Naive B cell (primary cell): Measurements from ENCODE around the gene TUBB3. TPM values are rescaled to one million over a fixed set of nuclear protein-coding genes. Genes with fewer than 3 reads are reported as not detected.
"Not testable (repeated sequence)": the region's sequence is repeated elsewhere in the genome, so short reads cannot be mapped to it uniquely, and the experiment has no call there.

Experiments
- ATAC-seq, 2 donors: fragments of 150-1000 bp; cut with Tn5 transposase; 2 replicates each; pipeline ENCODE4 v1.10.0; 2021; ENCODE audit warnings: low read depth in 2 of 2, mild to moderate bottlenecking in 2 of 2, moderate library complexity in 2 of 2
- DNase-seq: peaks from one replicate; pipeline ENCODE4 v3.0.0; 2022
- H3K27ac Mint-ChIP-seq, 6 donors: one replicate each; pipeline ENCODE4 v1.8.0; 2020 to 2022; ENCODE audit warnings: mild to moderate bottlenecking in 6 of 6, mixed read lengths in 6 of 6, moderate library complexity in 5 of 6, inconsistent platforms in 2 of 6
- H3K27me3 Mint-ChIP-seq, 3 donors: one replicate each; pipeline ENCODE4 v1.8.0; 2021 to 2022; ENCODE audit warnings: mixed read lengths in 3 of 3, mild to moderate bottlenecking in 1 of 3
- H3K36me3 Mint-ChIP-seq, 2 donors: one replicate each; pipeline ENCODE4 v1.8.0; 2020 to 2022; ENCODE audit warnings: mixed read lengths in 2 of 2, inconsistent platforms in 1 of 2, mild to moderate bottlenecking in 1 of 2
- H3K4me1 Mint-ChIP-seq, 3 donors: one replicate each; pipeline ENCODE4 v1.8.0; 2020 to 2022; ENCODE audit warnings: mixed read lengths in 3 of 3, inconsistent platforms in 1 of 3, mild to moderate bottlenecking in 1 of 3, moderate library complexity in 1 of 3
- H3K4me3 Mint-ChIP-seq, 8 donors: one replicate each; pipeline ENCODE4 v1.8.0; 2020 to 2022; ENCODE audit warnings: mild to moderate bottlenecking in 8 of 8, mixed read lengths in 8 of 8, moderate library complexity in 8 of 8, inconsistent platforms in 2 of 8
- H3K9me3 Mint-ChIP-seq, 7 donors: one replicate each; pipeline ENCODE4 v1.8.0; 2020 to 2022; ENCODE audit warnings: mixed read lengths in 7 of 7, mild to moderate bottlenecking in 5 of 7, inconsistent platforms in 2 of 7, moderate library complexity in 1 of 7
- polyA plus RNA-seq, 6 donors: library from polyadenylated mRNA; unstranded; fragments of 300-500 nt; fragmentation: Illumina TruSeq; gene quantifications; one replicate each; pipeline ENCODE4 v1.2.3, GENCODE V29; 2021; ENCODE audit warnings: low read depth in 6 of 6

The TUBB3 gene
- polyA plus RNA-seq, 6 donors from 2014 or later: 0.99 to 12.2 (median 5.0) TPM

DNA sequence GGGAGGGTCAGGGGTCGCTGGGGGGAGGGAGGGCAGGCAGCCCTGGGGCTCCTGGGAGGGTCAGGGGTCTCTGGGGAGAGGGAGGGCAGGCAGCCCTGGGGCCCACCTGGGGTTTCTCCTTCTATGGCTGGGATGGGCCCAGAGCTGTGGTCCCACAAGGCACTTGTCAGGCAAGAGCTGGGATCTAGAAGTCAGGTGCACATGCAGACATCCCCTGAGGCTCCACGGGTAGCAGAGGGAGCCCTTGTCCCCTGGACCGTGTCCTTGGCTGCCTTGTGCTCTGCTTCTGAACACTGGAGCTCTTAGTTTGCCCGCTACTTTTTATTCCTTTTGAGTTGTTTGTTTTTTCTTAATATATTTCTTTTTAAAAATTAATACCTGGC, 1.8 kb downstream of the TUBB3 start:
- DNase-seq (no peak), ATAC-seq (no peak)
- H3K27me3 Mint-ChIP-seq: peaks cover 11 to 50% (median 17%) of the 10 kb centered on the region in 3 donors
- no peaks in the 10 kb centered on the region for H3K36me3 Mint-ChIP-seq
- H3K27ac Mint-ChIP-seq: peak overlapping the region in 2 of 6 donors; percentile 69 to 72
- H3K9me3 Mint-ChIP-seq: no peaks in the 10 kb centered on the region
- peak overlapping the region in 6 of 8 donors; percentile 29 to 90 (median 58) for H3K4me3 Mint-ChIP-seq
- peaks cover 14 to 34% (median 30%) of the 10 kb centered on the region in 3 donors for H3K4me1 Mint-ChIP-seq

DNA sequence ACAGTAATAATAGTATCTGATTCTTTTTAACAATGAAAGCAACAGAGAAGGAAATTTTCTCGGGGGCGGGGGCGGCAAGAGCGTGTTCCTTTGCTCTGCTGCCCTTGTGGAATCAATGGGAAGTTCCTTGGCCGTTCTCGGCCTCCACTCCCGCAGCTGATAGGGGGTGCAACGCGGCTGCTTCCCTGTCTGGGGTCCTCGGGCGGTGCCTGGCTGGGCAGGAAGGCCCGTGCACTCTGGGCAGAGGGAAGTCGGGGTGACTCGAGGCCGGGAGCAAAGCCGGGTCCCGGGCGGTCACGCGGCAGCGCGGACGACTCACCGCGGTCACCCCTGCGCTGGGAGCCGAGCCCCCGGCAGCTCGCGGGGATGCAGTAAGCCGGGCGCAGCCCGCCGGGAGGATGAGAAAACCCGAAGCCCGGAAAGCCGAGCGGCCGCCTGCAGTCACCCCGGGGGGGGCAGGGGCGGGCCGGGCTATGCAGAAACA, 2.5 kb downstream of the TUBB3 start:
- Mint-ChIP-seq H3K36me3 (no peaks in the 10 kb centered on the region), H3K9me3 (no peaks in the 10 kb centered on the region), H3K4me3 (peak overlapping the region in 6 of 8 donors; percentile 12 to 90 (median 66)), H3K27me3 (peaks cover 10 to 49% (median 17%) of the 10 kb centered on the region in 3 donors), H3K27ac (no peak overlapping the region), H3K4me1 (peaks cover 13 to 34% (median 27%) of the 10 kb centered on the region in 3 donors)
- DNase-seq (no peak), ATAC-seq (no peak)

DNA sequence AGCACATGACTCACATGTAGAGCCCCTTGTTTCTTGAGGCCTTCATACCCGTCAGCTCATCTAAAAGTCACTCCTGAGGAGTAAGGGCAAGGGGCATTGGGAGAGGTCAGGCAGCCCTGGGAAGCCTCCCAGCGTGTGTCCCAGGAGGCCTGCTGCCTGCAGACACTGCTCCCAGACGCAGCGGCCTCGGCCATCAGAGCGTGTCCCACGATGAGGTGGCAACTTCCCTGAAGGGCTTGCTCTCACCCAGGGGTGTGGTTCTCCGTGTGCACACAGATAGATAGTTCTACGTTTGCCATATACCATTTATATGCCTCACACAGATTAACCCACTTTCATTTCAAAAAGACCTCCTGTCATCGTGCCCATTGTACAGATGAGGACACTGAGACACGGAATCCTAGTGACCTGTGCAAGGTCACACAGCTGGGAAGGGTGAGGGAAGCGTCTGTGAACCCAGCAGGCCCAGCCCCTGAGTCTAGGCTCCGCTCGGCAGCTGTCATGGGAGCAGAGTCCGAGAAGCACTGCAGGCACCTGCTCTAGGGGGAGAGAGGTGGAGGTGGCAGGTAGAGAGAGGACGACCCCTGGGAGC, 8.3 kb downstream of the TUBB3 start:
- H3K9me3 Mint-ChIP-seq: no peaks in the 10 kb centered on the region
- peaks cover 8 to 23% (median 8%) of the 10 kb centered on the region in 3 donors for H3K27me3 Mint-ChIP-seq
- DNase-seq (no peak), ATAC-seq (no peak)
- no peak overlapping the region for H3K27ac Mint-ChIP-seq
- H3K4me3 Mint-ChIP-seq: peak overlapping the region in 2 of 8 donors; percentile 10 to 24
- peaks cover 14 to 18% (median 15%) of the 10 kb centered on the region in 3 donors for H3K4me1 Mint-ChIP-seq
- no peaks in the 10 kb centered on the region for H3K36me3 Mint-ChIP-seq

GRCh38 chr16:89931964-89932363, 8.8 kb downstream of the TUBB3 start:
- DNase-seq (no peak), ATAC-seq (no peak)
- Mint-ChIP-seq H3K36me3 (no peaks in the 10 kb centered on the region), H3K27me3 (peaks cover 8 to 20% (median 8%) of the 10 kb centered on the region in 3 donors), H3K27ac (no peak overlapping the region), H3K4me1 (peaks cover 12 to 13% (median 12%) of the 10 kb centered on the region in 3 donors), H3K9me3 (no peaks in the 10 kb centered on the region), H3K4me3 (no peak overlapping the region)

- H3K36me3 Mint-ChIP-seq, H3K4me3 Mint-ChIP-seq, DNase-seq, ATAC-seq, H3K27ac Mint-ChIP-seq, H3K9me3 Mint-ChIP-seq: not testable (repeated sequence)
- Mint-ChIP-seq H3K27me3 (peaks cover 8 to 22% (median 14%) of the 10 kb centered on the region in 3 donors), H3K4me1 (peaks cover 12 to 13% (median 12%) of the 10 kb centered on the region in 3 donors)
Measured at GRCh38 chr16:89934019-89934418, 10.9 kb downstream of the TUBB3 start.

DNA sequence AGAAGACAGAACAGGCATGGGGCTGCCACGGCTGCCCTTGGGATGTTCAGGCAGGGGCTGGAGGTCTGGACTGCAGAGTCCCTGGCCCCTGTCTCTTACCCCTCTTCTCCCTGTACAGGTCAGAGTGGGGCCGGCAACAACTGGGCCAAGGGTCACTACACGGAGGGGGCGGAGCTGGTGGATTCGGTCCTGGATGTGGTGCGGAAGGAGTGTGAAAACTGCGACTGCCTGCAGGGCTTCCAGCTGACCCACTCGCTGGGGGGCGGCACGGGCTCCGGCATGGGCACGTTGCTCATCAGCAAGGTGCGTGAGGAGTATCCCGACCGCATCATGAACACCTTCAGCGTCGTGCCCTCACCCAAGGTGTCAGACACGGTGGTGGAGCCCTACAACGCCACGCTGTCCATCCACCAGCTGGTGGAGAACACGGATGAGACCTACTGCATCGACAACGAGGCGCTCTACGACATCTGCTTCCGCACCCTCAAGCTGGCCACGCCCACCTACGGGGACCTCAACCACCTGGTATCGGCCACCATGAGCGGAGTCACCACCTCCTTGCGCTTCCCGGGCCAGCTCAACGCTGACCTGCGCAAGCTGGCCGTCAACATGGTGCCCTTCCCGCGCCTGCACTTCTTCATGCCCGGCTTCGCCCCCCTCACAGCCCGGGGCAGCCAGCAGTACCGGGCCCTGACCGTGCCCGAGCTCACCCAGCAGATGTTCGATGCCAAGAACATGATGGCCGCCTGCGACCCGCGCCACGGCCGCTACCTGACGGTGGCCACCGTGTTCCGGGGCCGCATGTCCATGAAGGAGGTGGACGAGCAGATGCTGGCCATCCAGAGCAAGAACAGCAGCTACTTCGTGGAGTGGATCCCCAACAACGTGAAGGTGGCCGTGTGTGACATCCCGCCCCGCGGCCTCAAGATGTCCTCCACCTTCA, 11.7 kb downstream of the TUBB3 start:
- Mint-ChIP-seq H3K36me3 (no peaks in the 10 kb centered on the region), H3K9me3 (no peaks in the 10 kb centered on the region), H3K4me3 (no peak overlapping the region), H3K4me1 (peaks cover 7 to 11% (median 8%) of the 10 kb centered on the region in 3 donors), H3K27me3 (peaks cover 6 to 18% (median 11%) of the 10 kb centered on the region in 3 donors), H3K27ac (peak overlapping the region in 1 of 6 donors; percentile 60)
- no peak for DNase-seq
- no peak for ATAC-seq

DNA sequence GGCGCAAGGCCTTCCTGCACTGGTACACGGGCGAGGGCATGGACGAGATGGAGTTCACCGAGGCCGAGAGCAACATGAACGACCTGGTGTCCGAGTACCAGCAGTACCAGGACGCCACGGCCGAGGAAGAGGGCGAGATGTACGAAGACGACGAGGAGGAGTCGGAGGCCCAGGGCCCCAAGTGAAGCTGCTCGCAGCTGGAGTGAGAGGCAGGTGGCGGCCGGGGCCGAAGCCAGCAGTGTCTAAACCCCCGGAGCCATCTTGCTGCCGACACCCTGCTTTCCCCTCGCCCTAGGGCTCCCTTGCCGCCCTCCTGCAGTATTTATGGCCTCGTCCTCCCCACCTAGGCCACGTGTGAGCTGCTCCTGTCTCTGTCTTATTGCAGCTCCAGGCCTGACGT, 12.5 kb downstream of the TUBB3 start:
- H3K27me3 Mint-ChIP-seq: peaks cover 4 to 14% (median 7%) of the 10 kb centered on the region in 3 donors
- H3K9me3 Mint-ChIP-seq, H3K4me1 Mint-ChIP-seq, H3K27ac Mint-ChIP-seq, H3K4me3 Mint-ChIP-seq, H3K36me3 Mint-ChIP-seq, ATAC-seq, DNase-seq: not testable (repeated sequence)

- Mint-ChIP-seq H3K4me1 (peaks cover 5 to 6% (median 6%) of the 10 kb centered on the region in 3 donors), H3K27me3 (peaks cover 4 to 12% (median 7%) of the 10 kb centered on the region in 3 donors), H3K36me3 (no peaks in the 10 kb centered on the region), H3K9me3 (no peaks in the 10 kb centered on the region), H3K4me3 (no peak overlapping the region), H3K27ac (no peak overlapping the region)
- no peak for ATAC-seq
- no peak for DNase-seq
Measured at GRCh38 chr16:89936034-89936433, 12.9 kb downstream of the TUBB3 start.

- Mint-ChIP-seq H3K4me3 (no peak overlapping the region), H3K4me1 (peaks cover 2% of the 10 kb centered on the region in 3 donors), H3K27me3 (peaks cover 4 to 7% (median 7%) of the 10 kb centered on the region in 3 donors), H3K36me3 (no peaks in the 10 kb centered on the region), H3K9me3 (no peaks in the 10 kb centered on the region), H3K27ac (no peak overlapping the region)
- DNase-seq: no peak
- ATAC-seq: no peak
Measured at GRCh38 chr16:89936508-89936907, 13.4 kb downstream of the TUBB3 start.

DNA sequence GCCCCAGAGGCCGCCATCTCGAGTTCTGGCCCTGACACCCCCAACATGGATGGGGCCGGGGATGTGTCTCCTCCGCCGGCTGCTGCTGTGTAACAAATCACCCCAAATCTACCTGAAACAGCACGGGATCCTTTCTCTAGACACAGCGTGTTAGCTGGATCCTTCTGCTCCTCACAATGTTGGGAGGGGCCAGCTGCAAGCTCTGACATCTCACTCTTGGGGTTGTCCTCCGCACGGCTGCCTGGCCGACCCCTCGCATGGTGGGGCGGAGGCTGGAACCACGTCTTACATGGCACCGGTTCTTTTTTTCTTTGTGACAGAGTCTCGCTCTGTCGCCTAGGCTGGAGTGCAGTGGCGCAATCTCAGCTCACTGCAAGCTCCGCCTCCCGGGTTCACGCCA, 13.8 kb downstream of the TUBB3 start:
- ATAC-seq (no peak), DNase-seq (no peak)
- H3K4me3 Mint-ChIP-seq: no peak overlapping the region
- no peaks in the 10 kb centered on the region for H3K4me1 Mint-ChIP-seq
- H3K27me3 Mint-ChIP-seq: peaks cover 4 to 7% (median 7%) of the 10 kb centered on the region in 3 donors
- H3K36me3 Mint-ChIP-seq: no peaks in the 10 kb centered on the region
- H3K9me3 Mint-ChIP-seq: no peaks in the 10 kb centered on the region
- no peak overlapping the region for H3K27ac Mint-ChIP-seq

GRCh38 chr16:89938175-89938885, 15.2 kb downstream of the TUBB3 start:
- Mint-ChIP-seq H3K36me3 (no peaks in the 10 kb centered on the region), H3K27me3 (peaks cover 4 to 7% (median 7%) of the 10 kb centered on the region in 3 donors), H3K4me3 (no peak overlapping the region), H3K4me1 (no peaks in the 10 kb centered on the region), H3K9me3 (no peaks in the 10 kb centered on the region), H3K27ac (no peak overlapping the region)
- ATAC-seq: no peak
- DNase-seq: no peak

DNA sequence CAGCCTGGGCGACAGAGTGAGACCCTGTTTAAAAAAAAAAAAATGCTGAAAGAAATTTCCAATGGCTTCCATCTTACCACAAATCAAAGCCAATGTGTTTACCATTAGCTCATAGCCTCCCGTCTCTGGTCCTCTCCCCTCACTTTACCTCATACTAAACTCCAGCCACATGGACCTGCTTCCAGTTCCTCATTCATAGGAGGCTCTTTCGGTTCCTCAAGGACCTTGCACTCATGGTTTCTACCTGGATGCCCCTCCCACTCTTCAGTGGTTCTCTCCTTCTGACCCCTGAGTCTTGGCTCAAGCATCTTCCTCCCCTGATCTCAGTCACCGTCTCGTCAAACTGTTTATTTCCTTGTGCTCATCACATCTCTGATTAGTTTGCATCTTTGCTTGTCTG, 21.6 kb downstream of the TUBB3 start:
- DNase-seq (peak; percentile 33), ATAC-seq (no peak)
- Mint-ChIP-seq H3K4me3 (peak overlapping the region in 7 of 8 donors; percentile 1 to 78 (median 26)), H3K36me3 (peaks cover 0 to 7% of the 10 kb centered on the region in 2 donors), H3K4me1 (peaks cover 28 to 34% (median 32%) of the 10 kb centered on the region in 3 donors), H3K9me3 (no peaks in the 10 kb centered on the region), H3K27ac (no peak overlapping the region), H3K27me3 (peaks cover 0 to 5% (median 5%) of the 10 kb centered on the region in 3 donors)

DNA sequence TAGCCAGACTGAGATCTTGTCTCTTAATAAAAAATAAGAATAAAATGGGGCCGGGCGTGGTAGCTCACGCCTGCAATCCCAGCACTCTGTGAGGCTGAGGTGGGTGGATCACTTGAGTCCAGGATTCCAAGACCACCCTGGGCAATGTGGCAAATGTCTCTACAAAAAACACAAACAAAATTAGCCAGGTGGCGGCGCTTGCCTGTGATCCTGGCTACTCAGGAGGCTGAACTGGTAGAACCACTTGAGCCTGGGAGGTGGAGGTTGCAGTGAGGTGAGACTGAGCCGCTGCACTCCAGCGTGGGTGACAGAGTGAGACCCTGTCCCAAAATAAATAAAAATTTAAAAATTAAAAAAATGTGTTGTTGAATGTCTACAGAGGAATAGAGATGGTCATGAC, 22.5 kb downstream of the TUBB3 start:
- Mint-ChIP-seq H3K4me3 (peak overlapping the region in 2 of 8 donors; percentile 67 to 78), H3K9me3 (no peaks in the 10 kb centered on the region)

More for the DNA sequence above, 22.5 kb downstream of the TUBB3 start:
- H3K27ac Mint-ChIP-seq: no peak overlapping the region
- DNase-seq (no peak), ATAC-seq (no peak)
- peaks cover 0 to 7% of the 10 kb centered on the region in 2 donors for H3K36me3 Mint-ChIP-seq
- peaks cover 0 to 5% (median 5%) of the 10 kb centered on the region in 3 donors for H3K27me3 Mint-ChIP-seq
- peaks cover 33 to 42% (median 41%) of the 10 kb centered on the region in 3 donors for H3K4me1 Mint-ChIP-seq
